GM18520 (cell line): ENCODE measurements around the gene SURF1.
A peak's percentile ranks its signal among the peaks of the same experiment; 100 is the strongest.
"Not testable (repeated sequence)": the region's sequence is repeated elsewhere in the genome, so short reads cannot be mapped to it uniquely, and the experiment has no call there.

Experiments
- ATAC-seq: cut with Tn5 transposase; IDR thresholded peaks from one replicate; pipeline ENCODE4 v1.9.1; 2021; ENCODE audit not compliant: unreplicated experiment

SURF1 gene

GRCh38 chr9:133384736-133385321 lies 28.5 kb upstream of the SURF1 start:
- ATAC-seq, result no peak

DNA sequence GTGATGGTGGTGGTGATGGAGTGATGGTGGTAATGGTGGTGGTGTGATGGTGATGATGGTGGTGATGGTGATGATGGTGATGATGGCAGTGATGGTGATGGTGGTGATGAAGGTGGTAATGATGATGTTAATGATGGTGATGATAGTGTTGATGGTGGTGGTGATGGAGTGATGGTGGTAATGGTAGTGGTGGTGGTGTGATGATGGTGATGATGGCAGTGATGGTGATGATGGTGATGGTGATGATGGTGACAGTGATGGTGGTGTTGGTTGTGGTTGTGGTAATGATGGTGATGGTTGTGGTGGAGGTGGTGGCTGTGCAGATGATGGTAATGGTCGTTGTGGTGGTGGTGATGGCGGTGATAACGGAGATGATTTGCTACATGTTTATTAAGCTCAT lies 27.2 kb upstream of the SURF1 start:
- ATAC-seq, result no peak

- ATAC-seq, result no peak
These were observed 26.3 kb upstream of the SURF1 start for GRCh38 chr9:133382507-133383141.

- ATAC-seq, result no peak
These were observed 24.4 kb upstream of the SURF1 start for GRCh38 chr9:133380734-133381133.

GRCh38 chr9:133379153-133380086 lies 23.1 kb upstream of the SURF1 start:
- no peak for ATAC-seq

GRCh38 chr9:133378408-133378962 lies 22.2 kb upstream of the SURF1 start:
- ATAC-seq, result no peak

- no peak for ATAC-seq
These were observed 21.5 kb upstream of the SURF1 start for GRCh38 chr9:133377721-133378216.

DNA sequence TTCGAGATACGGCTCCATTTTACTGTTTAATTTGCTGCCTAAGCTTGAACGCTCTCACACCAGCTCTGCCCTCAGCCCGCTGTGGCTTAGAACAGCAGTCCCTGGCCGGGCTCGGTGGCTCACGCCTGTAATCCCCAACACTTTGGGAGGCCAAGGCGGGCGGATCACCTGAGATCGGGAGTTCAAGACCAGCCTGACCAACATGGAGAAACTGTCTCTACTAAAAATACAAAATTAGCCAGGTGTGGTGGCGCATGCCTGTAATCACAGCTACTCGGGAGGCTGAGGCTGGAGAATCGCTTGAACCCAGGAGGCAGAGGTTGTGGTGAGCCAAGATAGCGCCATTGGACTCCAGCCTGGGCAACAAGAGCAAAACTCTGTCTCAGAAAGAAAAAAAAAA lies 21.0 kb upstream of the SURF1 start:
- ATAC-seq, result not testable (repeated sequence)

DNA sequence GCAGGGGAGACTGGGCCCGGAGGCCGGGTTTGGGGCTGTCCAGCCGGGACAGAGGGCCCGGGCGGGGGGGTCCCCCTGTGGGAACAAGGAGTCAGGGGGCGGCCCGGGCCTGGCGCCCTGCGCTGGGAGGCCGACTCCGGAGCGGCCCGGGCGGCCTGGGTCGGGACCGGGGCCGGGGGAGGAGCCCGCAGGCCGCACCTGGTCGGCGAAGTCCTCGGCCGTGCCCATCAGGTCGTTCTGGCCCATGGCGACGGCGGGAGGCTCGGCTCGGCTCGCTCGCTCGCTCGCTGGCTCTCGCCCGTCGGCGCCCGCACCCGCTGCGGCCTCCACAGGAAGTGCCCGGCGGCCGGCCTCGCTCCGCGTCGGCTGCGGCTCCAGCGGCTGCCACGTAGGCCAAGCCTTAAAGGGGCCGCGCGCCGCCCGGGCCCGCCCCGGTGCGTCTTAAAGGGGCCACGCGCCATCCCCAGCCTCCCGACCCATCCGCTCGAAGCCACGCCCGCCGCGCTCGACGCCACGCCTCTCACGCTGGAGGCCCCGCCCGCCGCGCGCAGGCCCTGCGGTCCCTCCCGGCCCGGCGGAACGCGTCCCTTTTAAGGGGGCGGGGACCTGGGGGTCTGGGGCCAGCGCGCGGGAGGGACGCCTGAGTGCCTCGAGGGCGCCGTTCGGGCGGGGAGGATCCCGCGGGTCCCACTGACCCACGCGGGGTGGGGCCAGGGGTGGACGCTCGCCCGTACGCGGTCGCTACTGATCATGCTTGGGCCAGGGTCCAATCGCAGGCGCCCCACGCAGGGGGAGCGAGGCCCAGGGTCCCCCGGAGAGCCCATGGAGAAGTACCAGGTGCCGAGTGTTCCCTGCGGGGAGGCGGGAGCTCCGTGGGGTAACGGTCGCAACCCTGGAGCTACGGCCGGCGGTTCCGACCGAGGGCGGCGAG lies 19.7 kb upstream of the SURF1 start, which contains the start of the genes STKLD1 and SURF4:
Gene STKLD1 (plus strand): TSS at position 643 of the 931 bp plus-strand sequence. CDS start 108 bp downstream, at position 751.
Gene SURF4 (minus strand): TSS at position 337 of the 931 bp plus-strand sequence. CDS start 91 bp downstream, at position 246.
- peak; percentile 89 for ATAC-seq

GRCh38 chr9:133375116-133375723 lies 18.9 kb upstream of the SURF1 start:
- ATAC-seq, result no peak

- no peak for ATAC-seq
These were observed 18.4 kb upstream of the SURF1 start for GRCh38 chr9:133374612-133375115.

- ATAC-seq, result no peak
These were observed 15.9 kb upstream of the SURF1 start for GRCh38 chr9:133372144-133372543.

GRCh38 chr9:133371261-133371711 lies 15.0 kb upstream of the SURF1 start:
- no peak for ATAC-seq

- no peak for ATAC-seq
These were observed 14.4 kb upstream of the SURF1 start for GRCh38 chr9:133370685-133371084.

- ATAC-seq, result no peak
These were observed 13.6 kb upstream of the SURF1 start for GRCh38 chr9:133369933-133370332.

DNA sequence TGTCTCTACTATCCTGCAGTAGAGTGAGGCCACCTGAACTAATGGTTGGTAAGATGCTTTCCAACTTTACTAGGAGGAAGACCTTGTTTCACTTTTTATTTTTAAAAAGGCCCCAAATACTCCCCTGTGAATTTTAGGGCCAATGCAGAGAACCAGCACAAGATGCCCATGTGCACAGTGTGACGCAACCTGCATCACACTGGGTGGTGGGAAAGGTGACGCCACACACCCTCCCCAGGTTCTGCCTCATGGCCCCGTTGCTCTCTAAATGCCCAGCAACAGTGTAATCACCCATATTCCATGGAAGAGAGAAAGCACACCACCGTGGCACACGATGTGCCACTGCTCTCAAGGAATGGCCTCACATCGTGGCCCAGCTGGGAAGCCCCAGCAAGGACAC lies 13.1 kb upstream of the SURF1 start:
- ATAC-seq, result no peak

- ATAC-seq, result no peak
These were observed 12.1 kb upstream of the SURF1 start for GRCh38 chr9:133368249-133368881.

DNA sequence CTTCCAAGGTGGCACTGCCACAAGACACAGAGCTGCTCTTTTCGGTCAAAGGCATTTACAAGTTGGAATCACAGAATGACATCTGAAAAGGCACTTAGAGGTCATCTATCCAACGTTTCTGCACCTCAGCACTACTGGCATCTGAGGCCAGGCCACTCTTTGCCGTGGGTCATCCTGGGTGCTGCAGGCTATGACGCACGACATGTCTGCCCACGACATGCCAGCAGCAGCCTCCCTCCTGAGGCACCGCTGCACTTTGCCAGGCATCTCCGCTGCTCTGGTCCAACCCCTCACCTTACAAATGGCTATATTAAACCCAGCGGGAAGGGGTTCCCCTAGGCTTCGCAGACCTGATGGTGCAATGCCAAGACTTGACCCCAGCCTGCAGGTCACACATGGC lies 11.5 kb upstream of the SURF1 start:
- no peak for ATAC-seq

GRCh38 chr9:133367221-133367620 lies 10.9 kb upstream of the SURF1 start:
- ATAC-seq, result no peak
